Ishikawa (cell line): ENCODE results near the gene P2RX1.
A peak's percentile ranks its signal among the peaks of the same experiment; 100 is the strongest.

Source experiments
- CEBPB ChIP-seq: IDR thresholded peaks from 2 replicates; pipeline ENCODE4 v1.6.1; 2012
- CREB1 ChIP-seq: IDR thresholded peaks from 2 replicates; pipeline ENCODE4 v1.6.1; 2012; ENCODE audit warnings: low read depth
- EGR1 ChIP-seq: IDR thresholded peaks from 2 replicates; pipeline ENCODE4 v1.6.1; 2012
- EP300 ChIP-seq: IDR thresholded peaks from 2 replicates; pipeline ENCODE4 v1.6.1; 2012; ENCODE audit warnings: borderline replicate concordance
- FOXM1 ChIP-seq: IDR thresholded peaks from 2 replicates; pipeline ENCODE4 v1.6.1; 2012; ENCODE audit warnings: low read depth, borderline replicate concordance
- NFIC ChIP-seq: IDR thresholded peaks from 2 replicates; pipeline ENCODE4 v1.6.1; 2012
- RAD21 ChIP-seq: IDR thresholded peaks from 2 replicates; pipeline ENCODE4 v1.6.1; 2012; ENCODE audit warnings: low read depth
- TAF1 ChIP-seq: IDR thresholded peaks from 2 replicates; pipeline ENCODE4 v1.6.1; 2012; ENCODE audit warnings: low read depth, mild to moderate bottlenecking
- TCF12 ChIP-seq: IDR thresholded peaks from 2 replicates; pipeline ENCODE4 v1.6.1; 2012; ENCODE audit warnings: low read depth
- TEAD4 ChIP-seq: IDR thresholded peaks from 2 replicates; pipeline ENCODE4 v1.6.1; 2012
- YY1 ChIP-seq: IDR thresholded peaks from 2 replicates; pipeline ENCODE4 v1.6.1; 2012; ENCODE audit warnings: low read depth
- ZBTB7A ChIP-seq: IDR thresholded peaks from 2 replicates; pipeline ENCODE4 v1.6.1; 2012; ENCODE audit warnings: low read depth
- TF ChIP-seq, protein P1 (sequence below): IDR thresholded peaks from 2 replicates; pipeline ENCODE4 v1.6.1; 2012
- TF ChIP-seq, protein P2 (sequence below): IDR thresholded peaks from 2 replicates; pipeline ENCODE4 v1.6.1; 2012
- TF ChIP-seq, protein P3 (sequence below): IDR thresholded peaks from 2 replicates; pipeline ENCODE4 v1.6.1; 2012; ENCODE audit warnings: low read depth, mild to moderate bottlenecking

The P2RX1 gene

DNA sequence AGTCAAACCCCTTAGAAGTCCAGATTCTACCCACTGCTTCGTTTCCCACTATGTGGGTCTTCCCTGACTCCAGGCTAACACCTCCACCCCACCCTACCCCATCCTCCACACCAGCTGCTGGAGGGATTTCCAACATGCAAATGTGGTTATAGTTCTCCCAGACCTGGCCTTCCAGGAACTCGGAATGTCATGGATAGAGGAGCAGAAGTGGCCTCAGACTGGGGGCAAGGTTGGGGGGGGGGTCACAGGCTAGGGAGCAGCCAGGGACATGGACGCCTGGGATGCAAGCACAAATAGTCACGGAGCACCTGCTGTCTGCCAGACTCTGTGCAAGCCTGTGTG, 25.4 kb downstream of the P2RX1 start:
- TF ChIP-seq YY1: no peak
- no peak for TF ChIP-seq TCF12
- TF ChIP-seq EP300: no peak
- TF ChIP-seq ZBTB7A: no peak
- no peak for TF ChIP-seq NFIC
- no peak for TF ChIP-seq CREB1
- no peak for TF ChIP-seq TAF1

DNA sequence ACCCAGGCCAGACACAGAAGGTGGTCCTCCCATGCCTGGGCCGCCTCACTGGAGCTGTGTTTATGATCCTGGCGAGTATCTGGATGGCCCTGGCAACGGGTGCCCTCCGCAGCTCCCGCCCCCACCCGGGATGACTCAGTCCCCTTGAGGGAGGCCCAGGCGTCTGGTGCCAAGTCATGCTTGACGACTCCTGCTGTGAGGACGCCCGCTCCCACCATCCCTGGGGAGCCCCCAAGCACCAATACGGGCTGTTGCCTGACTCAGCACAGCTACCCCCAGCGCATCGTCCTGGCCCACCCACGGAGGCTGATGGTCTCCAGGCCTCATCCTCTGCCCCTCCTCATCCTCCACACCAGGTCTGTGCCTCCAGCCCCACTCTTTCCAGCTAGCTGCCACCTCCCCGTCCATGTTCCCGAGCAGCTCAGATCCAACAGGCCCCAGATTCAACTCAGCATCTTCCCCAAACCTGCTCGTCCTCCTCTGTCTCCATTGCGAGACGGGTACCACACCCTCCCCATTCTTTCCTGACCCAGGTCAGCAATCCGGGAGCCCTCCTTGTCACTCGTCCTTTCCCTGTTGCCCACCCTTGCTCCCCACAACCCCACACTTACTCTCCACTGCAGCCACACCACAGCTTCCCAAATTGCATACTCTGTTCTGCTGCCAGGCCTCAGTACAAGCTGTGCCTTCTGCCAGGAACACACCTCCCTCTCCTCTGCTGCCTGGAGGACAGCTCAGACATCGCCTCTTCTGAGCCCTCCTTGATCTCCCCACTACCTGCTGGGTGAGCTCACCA, 26.0 kb downstream of the P2RX1 start:
- 0 out of 2 replicates have a peak, but pooled peaks have one; percentile 7 for TF ChIP-seq YY1
- TF ChIP-seq, protein P1, sequence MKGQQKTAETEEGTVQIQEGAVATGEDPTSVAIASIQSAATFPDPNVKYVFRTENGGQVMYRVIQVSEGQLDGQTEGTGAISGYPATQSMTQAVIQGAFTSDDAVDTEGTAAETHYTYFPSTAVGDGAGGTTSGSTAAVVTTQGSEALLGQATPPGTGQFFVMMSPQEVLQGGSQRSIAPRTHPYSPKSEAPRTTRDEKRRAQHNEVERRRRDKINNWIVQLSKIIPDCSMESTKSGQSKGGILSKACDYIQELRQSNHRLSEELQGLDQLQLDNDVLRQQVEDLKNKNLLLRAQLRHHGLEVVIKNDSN: no peak
- TF ChIP-seq CREB1: no peak
- TF ChIP-seq, protein P2, sequence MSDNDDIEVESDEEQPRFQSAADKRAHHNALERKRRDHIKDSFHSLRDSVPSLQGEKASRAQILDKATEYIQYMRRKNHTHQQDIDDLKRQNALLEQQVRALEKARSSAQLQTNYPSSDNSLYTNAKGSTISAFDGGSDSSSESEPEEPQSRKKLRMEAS: 0 out of 2 replicates have a peak, but pooled peaks have one; percentile 21
- TF ChIP-seq ZBTB7A: peak; percentile 93
- no peak for TF ChIP-seq RAD21
- peak; percentile 82 for TF ChIP-seq EP300
- TF ChIP-seq FOXM1: no peak
- TF ChIP-seq TEAD4: peak; percentile 58
- peak; percentile 63; the same call in 1 of the 2 replicates for TF ChIP-seq EGR1
- TF ChIP-seq TCF12: peak; percentile 90
- TF ChIP-seq NFIC: peak; percentile 63
- TF ChIP-seq TAF1: no peak
- TF ChIP-seq CEBPB: no peak; the same call in 1 of the 2 replicates
- TF ChIP-seq, protein P3, sequence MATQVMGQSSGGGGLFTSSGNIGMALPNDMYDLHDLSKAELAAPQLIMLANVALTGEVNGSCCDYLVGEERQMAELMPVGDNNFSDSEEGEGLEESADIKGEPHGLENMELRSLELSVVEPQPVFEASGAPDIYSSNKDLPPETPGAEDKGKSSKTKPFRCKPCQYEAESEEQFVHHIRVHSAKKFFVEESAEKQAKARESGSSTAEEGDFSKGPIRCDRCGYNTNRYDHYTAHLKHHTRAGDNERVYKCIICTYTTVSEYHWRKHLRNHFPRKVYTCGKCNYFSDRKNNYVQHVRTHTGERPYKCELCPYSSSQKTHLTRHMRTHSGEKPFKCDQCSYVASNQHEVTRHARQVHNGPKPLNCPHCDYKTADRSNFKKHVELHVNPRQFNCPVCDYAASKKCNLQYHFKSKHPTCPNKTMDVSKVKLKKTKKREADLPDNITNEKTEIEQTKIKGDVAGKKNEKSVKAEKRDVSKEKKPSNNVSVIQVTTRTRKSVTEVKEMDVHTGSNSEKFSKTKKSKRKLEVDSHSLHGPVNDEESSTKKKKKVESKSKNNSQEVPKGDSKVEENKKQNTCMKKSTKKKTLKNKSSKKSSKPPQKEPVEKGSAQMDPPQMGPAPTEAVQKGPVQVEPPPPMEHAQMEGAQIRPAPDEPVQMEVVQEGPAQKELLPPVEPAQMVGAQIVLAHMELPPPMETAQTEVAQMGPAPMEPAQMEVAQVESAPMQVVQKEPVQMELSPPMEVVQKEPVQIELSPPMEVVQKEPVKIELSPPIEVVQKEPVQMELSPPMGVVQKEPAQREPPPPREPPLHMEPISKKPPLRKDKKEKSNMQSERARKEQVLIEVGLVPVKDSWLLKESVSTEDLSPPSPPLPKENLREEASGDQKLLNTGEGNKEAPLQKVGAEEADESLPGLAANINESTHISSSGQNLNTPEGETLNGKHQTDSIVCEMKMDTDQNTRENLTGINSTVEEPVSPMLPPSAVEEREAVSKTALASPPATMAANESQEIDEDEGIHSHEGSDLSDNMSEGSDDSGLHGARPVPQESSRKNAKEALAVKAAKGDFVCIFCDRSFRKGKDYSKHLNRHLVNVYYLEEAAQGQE: no peak

DNA sequence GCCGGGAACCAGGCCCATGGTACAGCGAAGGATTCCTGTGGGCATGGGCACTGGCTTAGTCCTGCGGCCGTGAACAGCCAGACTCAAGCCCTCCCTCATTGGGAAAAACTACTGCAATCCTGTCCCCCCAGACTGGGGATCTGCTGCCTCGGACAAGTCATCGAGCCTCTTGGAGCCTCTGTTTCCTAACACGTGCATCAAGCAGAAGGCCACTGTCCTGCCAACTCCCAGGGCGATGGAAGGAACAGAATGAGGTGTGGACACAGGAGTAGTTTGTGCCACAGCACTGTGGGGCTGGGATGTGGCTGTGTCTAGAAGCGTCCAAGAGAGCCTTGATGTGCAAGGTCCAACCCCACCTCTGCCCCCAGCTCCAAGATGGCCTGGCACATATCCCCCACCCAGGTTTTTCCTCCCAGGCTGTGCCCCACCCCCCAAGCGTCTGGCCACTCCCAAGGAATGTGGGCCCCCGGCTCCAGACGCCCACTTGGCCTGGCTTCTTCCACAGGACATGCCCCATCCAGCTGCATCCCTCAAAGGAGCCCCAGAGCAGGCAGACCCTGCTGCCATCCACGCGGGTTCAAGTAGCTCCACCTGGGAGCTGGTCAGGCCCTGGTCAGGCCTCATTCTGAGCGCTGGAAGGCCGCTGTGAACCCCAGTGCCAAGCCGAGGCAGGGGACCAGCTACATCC, 26.8 kb downstream of the P2RX1 start:
- TF ChIP-seq CEBPB (no peak), TEAD4 (no peak), YY1 (no peak), CREB1 (no peak), RAD21 (no peak), FOXM1 (no peak), EP300 (no peak), TCF12 (no peak), NFIC (no peak), TAF1 (no peak), EGR1 (no peak)
- TF ChIP-seq, protein P1: no peak

DNA sequence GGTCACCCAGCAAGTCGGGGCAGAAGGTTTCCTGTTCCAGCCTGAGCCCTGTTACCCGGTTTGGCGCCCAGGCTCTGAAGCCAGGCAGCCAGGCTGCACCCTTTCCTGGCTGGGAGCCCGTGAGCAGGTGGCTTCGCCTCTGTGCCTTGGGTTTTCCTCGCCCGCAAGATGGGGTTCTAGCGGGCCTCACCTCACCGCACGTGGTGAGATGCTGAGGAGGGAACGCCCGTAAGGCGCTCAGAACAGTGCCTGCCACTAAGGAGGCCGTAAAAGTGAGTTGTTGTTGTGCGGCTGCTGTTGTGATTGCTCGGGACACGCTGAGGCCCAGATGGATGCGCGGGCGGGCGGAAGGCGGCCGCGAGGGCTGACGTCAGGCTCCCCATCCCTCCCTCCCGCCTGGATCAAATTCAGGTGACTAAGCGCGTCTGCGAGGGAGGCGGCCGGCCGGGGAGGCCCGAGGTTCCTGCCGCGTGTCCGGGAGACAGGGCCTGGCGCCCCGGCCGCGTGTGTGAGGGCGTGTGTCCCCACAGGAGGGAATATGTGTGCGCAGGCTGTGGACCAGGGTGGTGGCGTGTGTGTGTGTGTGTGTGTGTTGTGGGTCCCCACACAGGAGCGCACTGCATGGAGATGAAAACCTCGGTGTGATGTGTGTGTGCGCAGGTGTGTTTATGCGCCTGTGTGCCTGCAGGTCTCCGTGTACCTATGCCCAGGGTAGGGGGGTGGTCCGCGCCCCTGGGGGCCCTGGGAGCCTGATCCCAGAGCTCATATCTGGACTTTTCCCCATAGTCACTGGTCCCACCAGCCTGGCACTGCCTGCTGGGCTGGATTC, 27.7 kb downstream of the P2RX1 start:
- TF ChIP-seq EGR1 (peak; percentile 58), RAD21 (no peak), TEAD4 (peak; percentile 23; the same call in 1 of the 2 replicates), TCF12 (peak; percentile 61; the same call in 1 of the 2 replicates), FOXM1 (no peak), NFIC (peak; percentile 60), TAF1 (0 out of 2 replicates have a peak, but pooled peaks have one; percentile 34), CEBPB (no peak), EP300 (peak; percentile 65; the same call in 1 of the 2 replicates), CREB1 (peak; percentile 44), YY1 (peak; percentile 25; the same call in 1 of the 2 replicates), ZBTB7A (peak; percentile 67; the same call in 1 of the 2 replicates)
- TF ChIP-seq, protein P3: no peak
- TF ChIP-seq, protein P2: peak; percentile 97
- TF ChIP-seq, protein P1: peak; percentile 44
